Heart left ventricle (tissue), 13 donors: Measurements from ENCODE around the gene BRPF1.

Experiments used
- CTCF ChIP-seq, 12 donors: fragments of 200-600 bp; sonication (generic) in 4 of 12; IDR thresholded peaks; one replicate each; pipeline versions ENCODE4 v1.5.0 to v1.8.0; 2018 to 2022; ENCODE audit warnings: antibody characterized with exemption in 12 of 12, mild to moderate bottlenecking in 5 of 12
- POLR2A ChIP-seq, 2 donors: fragments of 450-650 bp; IDR thresholded peaks; one replicate each; pipeline ENCODE4 v1.6.1; 2017; ENCODE audit warnings: antibody characterized with exemption in 2 of 2, mild to moderate bottlenecking in 2 of 2, moderate library complexity in 2 of 2
- donor health status: ischemic (EF 13 %, LVEDD 7.1; RV severe dilation, severe dysfunction).
- donor health status: DM: no; HTN: yes; CAD: no.
- donor health status: DM: no; HTN: no; CAD: no.
- donor health status: ischemic (EF 25% LVEDD 6.9; RV normal size, moderate dysfunction).
- donor health status: ischemic (EF 25% LVEDD 5.7; RV mildly dilated, moderate dysfunction).
- donor health status: ischemic (EF 35%, LVEDD 5.7; RV mildly dilated, moderate dysfunction).
- donor health status: nonischemic (EF 11% LVEDD 7.7; RV severe dilation, severe dysfunction).
- donor health status: DM: yes; HTN: yes; CAD: no.
- donor health status: PGD.
- donor health status: ischemic (EF 29% LVEDD 5.4; RV normal size, mild dysfunction).
- donor health status: nonischemic (EF 23%, LVEDD 6.1; RV moderate dilation, normal function).

GRCh38 chr3:9786209-9786739 is 54.7 kb downstream of the BRPF1 start:
- TF ChIP-seq CTCF (IDR thresholded peaks at IDR 0.05), result no peak
- no peak for TF ChIP-seq POLR2A (IDR thresholded peaks at IDR 0.05)
